Subcutaneous adipose tissue (tissue), 4 donors: ENCODE data around the gene C16orf92. TPM values are rescaled to one million over a fixed set of nuclear protein-coding genes. Genes with fewer than 3 reads are reported as not detected.

Experiments used
- total RNA-seq, 4 donors: library from RNA; depleted of rRNA; stranded (reverse); fragments of >200 nt; gene quantifications; one replicate each; pipeline ENCODE4 v1.1.0, GENCODE V29; 2016
- TF ChIP-seq, protein P1 (sequence below): fragments of 450-650 bp; IDR thresholded peaks from one replicate; pipeline ENCODE4 v1.5.1; 2016; ENCODE audit warnings: low read depth, mild to moderate bottlenecking, control low read depth, antibody characterized with exemption, moderate library complexity

The C16orf92 gene
- total RNA-seq, 4 donors from 2014 or later, result not detected

DNA sequence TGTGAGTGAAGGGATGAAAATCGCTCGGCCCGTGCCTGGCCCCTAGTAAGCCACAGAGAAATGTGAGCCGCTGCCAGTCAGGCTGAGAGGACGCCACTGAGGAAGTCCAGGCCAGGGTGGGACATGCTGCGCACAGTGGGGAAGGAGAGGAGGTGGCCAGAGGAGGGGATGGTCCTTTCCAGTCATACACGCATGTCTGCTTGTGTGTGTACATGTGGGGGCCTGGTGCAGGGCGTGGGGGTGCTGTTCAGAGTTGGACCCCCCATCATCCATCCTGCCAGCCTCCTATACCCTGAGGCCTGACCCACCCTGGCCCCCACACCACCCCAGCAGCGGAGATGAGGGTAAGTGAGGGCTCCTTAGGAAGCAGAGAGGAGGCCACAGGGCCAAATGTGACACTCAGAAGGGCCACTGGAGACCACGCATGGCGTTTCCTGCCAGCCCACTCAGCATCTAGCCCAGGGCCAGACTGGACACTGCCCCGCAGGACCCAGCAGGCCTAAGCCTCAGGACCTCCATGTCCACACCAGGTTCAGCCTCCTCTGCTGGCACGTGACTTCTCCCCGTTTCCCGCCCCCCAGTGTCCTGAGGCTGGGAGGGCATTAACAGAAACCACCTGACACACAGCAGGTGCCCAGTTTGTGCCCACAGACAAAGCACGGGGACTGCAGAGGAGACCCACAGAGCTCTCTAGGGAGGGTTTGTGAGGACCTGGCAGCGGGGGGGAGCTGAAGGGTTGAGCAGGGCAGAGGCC is 19.2 kb upstream of the C16orf92 start:
- TF ChIP-seq, protein P1, sequence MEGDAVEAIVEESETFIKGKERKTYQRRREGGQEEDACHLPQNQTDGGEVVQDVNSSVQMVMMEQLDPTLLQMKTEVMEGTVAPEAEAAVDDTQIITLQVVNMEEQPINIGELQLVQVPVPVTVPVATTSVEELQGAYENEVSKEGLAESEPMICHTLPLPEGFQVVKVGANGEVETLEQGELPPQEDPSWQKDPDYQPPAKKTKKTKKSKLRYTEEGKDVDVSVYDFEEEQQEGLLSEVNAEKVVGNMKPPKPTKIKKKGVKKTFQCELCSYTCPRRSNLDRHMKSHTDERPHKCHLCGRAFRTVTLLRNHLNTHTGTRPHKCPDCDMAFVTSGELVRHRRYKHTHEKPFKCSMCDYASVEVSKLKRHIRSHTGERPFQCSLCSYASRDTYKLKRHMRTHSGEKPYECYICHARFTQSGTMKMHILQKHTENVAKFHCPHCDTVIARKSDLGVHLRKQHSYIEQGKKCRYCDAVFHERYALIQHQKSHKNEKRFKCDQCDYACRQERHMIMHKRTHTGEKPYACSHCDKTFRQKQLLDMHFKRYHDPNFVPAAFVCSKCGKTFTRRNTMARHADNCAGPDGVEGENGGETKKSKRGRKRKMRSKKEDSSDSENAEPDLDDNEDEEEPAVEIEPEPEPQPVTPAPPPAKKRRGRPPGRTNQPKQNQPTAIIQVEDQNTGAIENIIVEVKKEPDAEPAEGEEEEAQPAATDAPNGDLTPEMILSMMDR, result no peak

DNA sequence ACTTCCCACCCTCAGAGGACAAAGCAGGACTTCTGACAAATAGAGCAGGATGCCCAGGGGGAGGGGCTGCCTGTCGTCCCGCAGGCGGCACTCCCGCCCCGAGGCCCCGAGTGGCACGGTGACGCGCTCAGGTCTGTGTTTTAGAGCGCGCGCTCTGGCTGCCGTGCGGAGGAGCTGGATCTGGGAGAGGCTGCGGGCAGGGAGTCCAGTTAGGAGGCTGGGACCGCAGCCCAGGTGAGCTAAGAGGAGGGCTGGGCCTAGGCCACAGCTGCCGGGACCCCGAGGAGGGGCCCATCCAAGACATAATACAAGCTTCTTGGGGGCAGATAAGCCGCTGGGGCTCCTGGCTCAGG is 18.6 kb upstream of the C16orf92 start:
- TF ChIP-seq, protein P1, result no peak

- TF ChIP-seq, protein P1, result no peak
Measured at GRCh38 chr16:30004811-30005242, 18.2 kb upstream of the C16orf92 start.

DNA sequence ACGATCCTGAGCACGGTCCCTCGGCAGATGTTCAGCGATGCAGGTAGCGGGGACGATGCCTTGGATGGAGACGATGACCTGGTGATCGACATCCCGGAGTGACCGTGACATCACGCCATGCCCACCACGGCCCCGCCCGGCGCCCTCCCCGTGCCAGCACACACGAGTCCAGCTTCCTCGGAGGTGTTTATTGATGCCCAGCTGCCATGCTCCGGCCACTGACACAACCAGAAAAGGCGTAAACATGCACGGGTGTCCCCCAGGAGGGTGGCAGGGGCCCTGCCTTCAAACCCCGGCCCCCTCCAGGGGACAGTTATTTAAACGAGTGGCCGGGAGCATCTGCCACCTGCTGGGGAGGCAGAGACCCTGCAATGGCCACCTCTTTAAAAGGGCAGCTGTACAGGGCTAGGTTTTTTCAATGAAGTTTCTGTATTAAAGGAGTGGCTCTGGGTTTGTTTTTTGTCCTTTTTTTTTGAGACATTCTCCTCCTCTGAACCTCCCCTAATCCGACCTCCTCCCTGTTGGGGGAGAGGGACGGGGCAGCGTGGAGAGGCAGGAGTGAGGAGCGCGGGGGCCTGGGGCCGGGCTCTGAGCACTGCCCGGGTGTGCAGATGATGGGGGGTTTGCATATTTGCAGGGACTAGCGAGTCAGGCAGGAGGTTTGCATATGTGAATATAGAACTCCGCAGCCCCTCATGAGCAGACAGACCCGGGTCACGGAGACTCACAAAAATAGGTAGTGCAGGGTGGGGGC is 17.5 kb upstream of the C16orf92 start:
- TF ChIP-seq, protein P1, result no peak

- TF ChIP-seq, protein P1, result no peak
Measured at GRCh38 chr16:30006095-30006473, 16.9 kb upstream of the C16orf92 start.

GRCh38 chr16:30006659-30007377 is 16.2 kb upstream of the C16orf92 start:
- TF ChIP-seq, protein P1, result no peak

- TF ChIP-seq, protein P1, result no peak
Measured at GRCh38 chr16:30007378-30007895, 15.6 kb upstream of the C16orf92 start.
